ENCODE results near the gene MEIOB.

DNA sequence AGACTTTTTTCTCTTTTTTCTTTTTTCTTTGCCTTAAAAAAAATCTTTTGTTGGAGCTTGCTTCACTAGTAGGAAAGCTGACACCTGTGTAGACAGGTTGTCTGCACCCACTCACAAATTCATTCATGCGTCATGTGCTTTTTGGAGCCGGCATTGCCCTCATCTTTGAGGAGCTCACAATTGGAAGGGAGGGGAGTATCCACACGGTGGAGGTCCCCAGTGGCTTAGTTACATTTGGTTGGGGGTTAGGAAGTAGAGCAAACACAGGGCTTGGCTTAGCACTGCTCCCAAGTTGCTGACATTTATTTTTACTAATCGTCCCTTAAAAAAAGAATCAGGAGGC lies 18.7 kb upstream of the MEIOB start:
- no peak for TF ChIP-seq POLR2AphosphoS5 (IDR thresholded peaks at IDR 0.05; ENCODE audit: low read depth, low read length)
- TF ChIP-seq, protein P1, sequence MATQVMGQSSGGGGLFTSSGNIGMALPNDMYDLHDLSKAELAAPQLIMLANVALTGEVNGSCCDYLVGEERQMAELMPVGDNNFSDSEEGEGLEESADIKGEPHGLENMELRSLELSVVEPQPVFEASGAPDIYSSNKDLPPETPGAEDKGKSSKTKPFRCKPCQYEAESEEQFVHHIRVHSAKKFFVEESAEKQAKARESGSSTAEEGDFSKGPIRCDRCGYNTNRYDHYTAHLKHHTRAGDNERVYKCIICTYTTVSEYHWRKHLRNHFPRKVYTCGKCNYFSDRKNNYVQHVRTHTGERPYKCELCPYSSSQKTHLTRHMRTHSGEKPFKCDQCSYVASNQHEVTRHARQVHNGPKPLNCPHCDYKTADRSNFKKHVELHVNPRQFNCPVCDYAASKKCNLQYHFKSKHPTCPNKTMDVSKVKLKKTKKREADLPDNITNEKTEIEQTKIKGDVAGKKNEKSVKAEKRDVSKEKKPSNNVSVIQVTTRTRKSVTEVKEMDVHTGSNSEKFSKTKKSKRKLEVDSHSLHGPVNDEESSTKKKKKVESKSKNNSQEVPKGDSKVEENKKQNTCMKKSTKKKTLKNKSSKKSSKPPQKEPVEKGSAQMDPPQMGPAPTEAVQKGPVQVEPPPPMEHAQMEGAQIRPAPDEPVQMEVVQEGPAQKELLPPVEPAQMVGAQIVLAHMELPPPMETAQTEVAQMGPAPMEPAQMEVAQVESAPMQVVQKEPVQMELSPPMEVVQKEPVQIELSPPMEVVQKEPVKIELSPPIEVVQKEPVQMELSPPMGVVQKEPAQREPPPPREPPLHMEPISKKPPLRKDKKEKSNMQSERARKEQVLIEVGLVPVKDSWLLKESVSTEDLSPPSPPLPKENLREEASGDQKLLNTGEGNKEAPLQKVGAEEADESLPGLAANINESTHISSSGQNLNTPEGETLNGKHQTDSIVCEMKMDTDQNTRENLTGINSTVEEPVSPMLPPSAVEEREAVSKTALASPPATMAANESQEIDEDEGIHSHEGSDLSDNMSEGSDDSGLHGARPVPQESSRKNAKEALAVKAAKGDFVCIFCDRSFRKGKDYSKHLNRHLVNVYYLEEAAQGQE (IDR thresholded peaks at IDR 0.05; ENCODE audit: insufficient read depth in 1 of 2, low read depth in 2 of 2, low read length in 2 of 2), result no peak
- no peak for TF ChIP-seq TAF1 (IDR thresholded peaks at IDR 0.05; ENCODE audit: borderline replicate concordance, insufficient read depth, low read length)
- TF ChIP-seq SIN3A (IDR thresholded peaks at IDR 0.05; ENCODE audit: borderline replicate concordance, insufficient read depth, low read length), result no peak
